CD4-positive, alpha-beta T cell (primary cell): ENCODE data around the gene STAT6. TPM values are rescaled to one million over a fixed set of nuclear protein-coding genes. Genes with fewer than 3 reads are reported as not detected.

Experiments
- ATAC-seq: fragments of 200-7000 bp; cut with Tn5 transposase; one replicate; pipeline ENCODE4 v1.10.0; 2022; ENCODE audit warnings: mild to moderate bottlenecking; ENCODE audit not compliant: poor library complexity
- CTCF ChIA-PET: fragments of 350-600 bp; sonication (Branson Sonifier 250); formaldehyde crosslinking; loops from one replicate; lab custom pipeline; 2021; ENCODE audit warnings: antibody characterized with exemption, inconsistent platforms; lab: Charles Lee
- POLR2A ChIA-PET: fragments of 350-600 bp; sonication (Branson Sonifier 250); formaldehyde crosslinking; loops from one replicate; lab custom pipeline; 2021; ENCODE audit warnings: antibody characterized with exemption, inconsistent platforms; lab: Charles Lee
- DNase-seq, 14 experiments: peaks; one replicate each; pipeline ENCODE4 v3.0.0-alpha.2; 2013 to 2020; ENCODE audit warnings: mixed read lengths in 2 of 14
- H3K27ac ChIP-seq, 2 donors: one replicate each; pipeline versions ENCODE4 v1.5.1 to v1.7.0; 2013; ENCODE audit warnings: low read length in 2 of 2, low read depth in 1 of 2, mild to moderate bottlenecking in 1 of 2
- H3K27me3 ChIP-seq, 2 experiments: 1 replicate in 1 of 2; 2 replicates in 1 of 2; pipeline versions ENCODE4 v1.6.1 to v1.7.0; 2013; ENCODE audit warnings: low read length in 2 of 2, control low read depth in 1 of 2, mild to moderate bottlenecking in 1 of 2, moderate library complexity in 1 of 2; ENCODE audit not compliant: insufficient read depth in 2 of 2, control insufficient read depth in 1 of 2
- H3K36me3 ChIP-seq: one replicate; pipeline ENCODE4 v1.6.1; 2013; ENCODE audit warnings: low read length, control low read depth; ENCODE audit not compliant: insufficient read depth
- H3K4me1 ChIP-seq: one replicate; pipeline ENCODE4 v1.6.1; 2013; ENCODE audit warnings: low read length, control low read depth; ENCODE audit not compliant: insufficient read depth
- H3K4me3 ChIP-seq: one replicate; pipeline ENCODE4 v1.5.1; 2013; ENCODE audit warnings: mild to moderate bottlenecking, low read length, moderate library complexity
- H3K9me3 ChIP-seq, 2 experiments: 1 replicate in 1 of 2; 2 replicates in 1 of 2; pipeline versions ENCODE4 v1.6.1 to v1.7.0; 2013; ENCODE audit warnings: low read length in 2 of 2, mild to moderate bottlenecking in 2 of 2, control low read depth in 1 of 2, moderate library complexity in 1 of 2; ENCODE audit not compliant: control insufficient read depth in 1 of 2, insufficient read depth in 1 of 2
- H3K27ac Mint-ChIP-seq: one replicate; pipeline ENCODE4 v1.8.0; 2020; ENCODE audit warnings: mixed read lengths
- H3K27me3 Mint-ChIP-seq: one replicate; pipeline ENCODE4 v1.8.0; 2021; ENCODE audit warnings: mixed read lengths
- H3K36me3 Mint-ChIP-seq: one replicate; pipeline ENCODE4 v1.8.0; 2021; ENCODE audit warnings: low read depth, mixed read lengths
- H3K4me1 Mint-ChIP-seq: one replicate; pipeline ENCODE4 v1.8.0; 2021; ENCODE audit warnings: low read depth, mixed read lengths
- H3K4me3 Mint-ChIP-seq: one replicate; pipeline ENCODE4 v1.8.0; 2020; ENCODE audit warnings: mild to moderate bottlenecking, mixed read lengths
- H3K9me3 Mint-ChIP-seq: one replicate; pipeline ENCODE4 v1.8.0; 2020; ENCODE audit warnings: mixed read lengths
- intact Hi-C, 2 experiments: fragments of 100-400 bp; cut with DNase I in 1 of 2; cut with micrococcal nuclease in 1 of 2; formaldehyde crosslinking; loops; one replicate each; pipeline versions ENCODE4 v1.15.1 to v1.9.0; 2023 to 2025; cut with DNase I, micrococcal nuclease
- total RNA-seq, 174 experiments: library from RNA in 2 of 174; stranded (reverse) in 2 of 174; gene quantifications; one replicate each; pipeline ENCODE4 v1.2.3 and lab custom pipeline; 2021 to 2026
- TF ChIP-seq, protein P1 (sequence below): fragments of 200-600 bp; IDR thresholded peaks from one replicate; pipeline ENCODE4 v1.8.0; 2022; ENCODE audit warnings: antibody characterized with exemption, mild to moderate bottlenecking

Gene STAT6
- total RNA-seq, 2 experiments from 2014 or later, result 133 to 144 TPM

DNA sequence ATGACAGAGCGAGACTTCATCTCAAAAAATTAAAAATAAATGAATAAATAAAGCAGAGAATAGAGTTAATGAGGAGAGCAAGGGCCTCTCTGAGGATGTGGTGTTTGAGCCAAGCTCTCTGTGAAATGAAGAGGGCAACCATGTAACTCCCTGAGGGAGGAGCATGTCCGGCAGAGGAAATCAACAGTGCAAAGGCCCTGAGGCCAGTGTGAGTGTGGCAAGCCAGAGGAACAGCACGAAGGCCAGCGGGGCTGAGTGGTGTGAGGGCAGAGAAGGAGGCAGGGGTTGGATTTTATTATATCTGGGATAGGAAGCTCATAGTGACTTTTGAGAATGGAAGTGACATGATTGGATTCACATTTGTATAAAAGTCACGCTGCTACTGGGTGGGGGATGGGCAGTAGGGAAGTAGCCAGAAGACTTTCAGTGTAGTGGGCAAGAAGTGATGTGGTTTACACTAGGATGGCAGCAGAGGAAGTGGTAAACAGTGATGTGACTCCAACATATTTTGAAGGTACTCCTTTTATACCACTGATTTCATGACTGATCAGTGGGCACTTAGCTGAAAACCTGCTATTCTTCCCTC lies 46.5 kb upstream of the STAT6 start:
- peak in 1 of 14 experiments; percentile 29 for DNase-seq
- CTCF ChIA-PET, result interaction anchor here (1.5 kb wide), 1 partner anchor 18 kb away, joined by 4 read pairs; no protein-coding TSS in a partner anchor
- Histone ChIP-seq H3K4me1 (peaks cover 10% of the 10 kb centered on the region), H3K27me3 (no peaks in the 10 kb centered on the region), H3K36me3 (no peaks in the 10 kb centered on the region), H3K27ac (no peak overlapping the region), H3K9me3 (no peaks in the 10 kb centered on the region), H3K4me3 (no peak overlapping the region)
- ATAC-seq, result no peak
- POLR2A ChIA-PET, result no interaction called here
- Mint-ChIP-seq H3K4me1 (no peaks in the 10 kb centered on the region), H3K27me3 (no peaks in the 10 kb centered on the region), H3K36me3 (peaks cover 4% of the 10 kb centered on the region), H3K27ac (no peak overlapping the region), H3K9me3 (no peaks in the 10 kb centered on the region), H3K4me3 (no peak overlapping the region)
- TF ChIP-seq, protein P1, sequence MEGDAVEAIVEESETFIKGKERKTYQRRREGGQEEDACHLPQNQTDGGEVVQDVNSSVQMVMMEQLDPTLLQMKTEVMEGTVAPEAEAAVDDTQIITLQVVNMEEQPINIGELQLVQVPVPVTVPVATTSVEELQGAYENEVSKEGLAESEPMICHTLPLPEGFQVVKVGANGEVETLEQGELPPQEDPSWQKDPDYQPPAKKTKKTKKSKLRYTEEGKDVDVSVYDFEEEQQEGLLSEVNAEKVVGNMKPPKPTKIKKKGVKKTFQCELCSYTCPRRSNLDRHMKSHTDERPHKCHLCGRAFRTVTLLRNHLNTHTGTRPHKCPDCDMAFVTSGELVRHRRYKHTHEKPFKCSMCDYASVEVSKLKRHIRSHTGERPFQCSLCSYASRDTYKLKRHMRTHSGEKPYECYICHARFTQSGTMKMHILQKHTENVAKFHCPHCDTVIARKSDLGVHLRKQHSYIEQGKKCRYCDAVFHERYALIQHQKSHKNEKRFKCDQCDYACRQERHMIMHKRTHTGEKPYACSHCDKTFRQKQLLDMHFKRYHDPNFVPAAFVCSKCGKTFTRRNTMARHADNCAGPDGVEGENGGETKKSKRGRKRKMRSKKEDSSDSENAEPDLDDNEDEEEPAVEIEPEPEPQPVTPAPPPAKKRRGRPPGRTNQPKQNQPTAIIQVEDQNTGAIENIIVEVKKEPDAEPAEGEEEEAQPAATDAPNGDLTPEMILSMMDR, result no peak
- intact Hi-C loops, result no loop called here

DNA sequence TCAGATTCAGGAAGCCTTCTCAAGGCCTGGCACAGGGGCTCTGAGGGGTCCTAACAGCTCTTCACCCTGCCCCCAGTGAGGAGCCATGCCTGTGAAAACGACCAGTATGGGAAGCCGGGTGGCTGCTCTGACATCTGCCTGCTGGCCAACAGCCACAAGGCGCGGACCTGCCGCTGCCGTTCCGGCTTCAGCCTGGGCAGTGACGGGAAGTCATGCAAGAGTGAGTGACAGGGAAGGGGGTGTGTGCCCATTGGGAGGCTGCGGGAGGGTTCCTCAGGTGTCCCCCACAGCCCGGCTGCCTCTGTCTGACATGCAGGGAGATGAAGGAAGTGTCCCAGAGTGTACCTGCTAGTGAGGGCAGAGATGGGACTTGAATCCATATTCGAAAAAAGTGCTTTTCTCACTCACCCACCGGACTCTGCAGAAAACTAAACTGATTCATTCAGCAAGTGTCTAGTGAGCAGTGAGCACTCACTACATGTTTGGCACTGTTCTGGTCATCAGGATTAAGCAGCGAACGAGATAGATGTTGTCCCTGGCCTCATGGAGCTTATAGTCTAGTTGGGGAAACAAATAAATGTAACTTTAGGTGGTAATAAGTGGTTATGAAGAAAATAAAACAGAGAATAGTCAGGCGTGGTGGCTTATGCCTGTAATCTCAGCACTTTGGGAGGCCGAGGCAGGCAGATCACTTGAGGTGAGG lies 45.7 kb upstream of the STAT6 start:
- ATAC-seq (no peak), DNase-seq (no peak)
- Histone ChIP-seq H3K9me3 (no peaks in the 10 kb centered on the region), H3K27me3 (no peaks in the 10 kb centered on the region), H3K4me3 (no peak overlapping the region), H3K36me3 (no peaks in the 10 kb centered on the region), H3K27ac (no peak overlapping the region), H3K4me1 (peaks cover 10% of the 10 kb centered on the region)
- ChIA-PET CTCF (interaction anchor here (1.5 kb wide), 1 partner anchor 19 kb away, joined by 4 read pairs; no protein-coding TSS in a partner anchor), POLR2A (no interaction called here)
- Mint-ChIP-seq H3K4me3 (no peak overlapping the region), H3K36me3 (peaks cover 4% of the 10 kb centered on the region), H3K27me3 (no peaks in the 10 kb centered on the region), H3K9me3 (no peaks in the 10 kb centered on the region), H3K4me1 (no peaks in the 10 kb centered on the region), H3K27ac (no peak overlapping the region)
- TF ChIP-seq, protein P1, result no peak
- intact Hi-C loops, result no loop called here

DNA sequence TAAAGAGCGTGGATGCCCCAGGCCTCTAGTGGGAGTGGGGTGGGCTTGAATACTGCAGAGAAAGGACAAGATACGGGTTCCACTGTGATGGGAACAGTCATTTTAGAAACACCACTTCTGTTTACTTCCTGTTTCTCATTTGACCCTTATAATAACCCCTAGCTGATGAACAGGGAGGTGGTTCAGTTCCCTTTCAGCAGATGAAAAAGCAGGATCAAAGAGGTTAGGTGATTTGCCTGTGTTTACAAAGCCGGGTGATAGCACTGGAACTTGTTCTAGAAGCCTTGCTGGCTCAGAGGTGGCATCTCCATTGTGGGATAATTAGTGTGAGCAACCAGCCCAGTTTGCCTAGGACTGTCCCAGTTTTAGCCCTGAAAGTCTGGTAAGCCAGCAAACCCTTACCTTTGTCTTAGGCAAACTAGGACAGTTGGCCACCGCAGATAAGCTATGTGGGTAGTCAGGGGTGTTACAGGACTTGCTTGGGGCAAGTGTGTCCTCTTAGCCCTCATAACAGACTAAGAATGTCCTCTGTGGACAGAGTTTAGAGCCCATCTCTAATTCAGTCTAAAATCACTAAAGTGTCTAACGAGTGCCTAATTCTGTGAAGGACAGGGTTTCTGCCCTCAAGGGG lies 43.8 kb upstream of the STAT6 start:
- no peak overlapping the region for H3K27ac ChIP-seq
- H3K9me3 Mint-ChIP-seq, result no peaks in the 10 kb centered on the region
- H3K36me3 ChIP-seq, result no peaks in the 10 kb centered on the region
- H3K27me3 ChIP-seq, result no peaks in the 10 kb centered on the region
- no peaks in the 10 kb centered on the region for H3K36me3 Mint-ChIP-seq
- no peak overlapping the region for H3K4me3 Mint-ChIP-seq
- DNase-seq (no peak), ATAC-seq (no peak)
- no peaks in the 10 kb centered on the region for H3K9me3 ChIP-seq
- ChIA-PET POLR2A (no interaction called here), CTCF (no interaction called here)
- TF ChIP-seq, protein P1, result no peak
- no peaks in the 10 kb centered on the region for H3K27me3 Mint-ChIP-seq
- no peak overlapping the region for H3K27ac Mint-ChIP-seq
- no peaks in the 10 kb centered on the region for H3K4me1 Mint-ChIP-seq
- intact Hi-C loops, result no loop called here
- H3K4me1 ChIP-seq, result peaks cover 10% of the 10 kb centered on the region
- H3K4me3 ChIP-seq, result no peak overlapping the region
